ENCODE measurements around the gene GYPC.

GYPC gene

GRCh38 chr2:126717928-126718327, 62.0 kb downstream of the GYPC start:
- Histone ChIP-seq H3K4me3 (ENCODE audit: low read length in 2 of 2) (no peak overlapping the region), H3K27me3 (ENCODE audit: control insufficient read depth in 1 of 2, insufficient read depth in 2 of 2, low read length in 2 of 2) (no peaks in the 10 kb centered on the region), H3K9ac (ENCODE audit: low read length in 2 of 2) (no peak overlapping the region), H3K4me1 (ENCODE audit: control insufficient read depth, insufficient read depth, low read length) (peaks cover 3% of the 10 kb centered on the region), H3K9me3 (ENCODE audit: control insufficient read depth in 2 of 2, low read length in 2 of 2) (no peaks in the 10 kb centered on the region), H3K36me3 (ENCODE audit: control insufficient read depth in 2 of 2, insufficient read depth in 2 of 2, low read length in 2 of 2) (no peaks in the 10 kb centered on the region), H3K27ac (ENCODE audit: low read length) (no peak overlapping the region)

- H3K27me3 ChIP-seq (ENCODE audit: control insufficient read depth in 1 of 2, insufficient read depth in 2 of 2, low read length in 2 of 2): no peaks in the 10 kb centered on the region
Measured at GRCh38 chr2:126719191-126719832, 63.4 kb downstream of the GYPC start.

GRCh38 chr2:126719833-126720351, 63.9 kb downstream of the GYPC start:
- no peak overlapping the region for H3K27ac ChIP-seq (ENCODE audit: low read length)
- peaks cover 3% of the 10 kb centered on the region for H3K4me1 ChIP-seq (ENCODE audit: control insufficient read depth, insufficient read depth, low read length)
- no peaks in the 10 kb centered on the region for H3K36me3 ChIP-seq (ENCODE audit: control insufficient read depth in 2 of 2, insufficient read depth in 2 of 2, low read length in 2 of 2)
- no peak overlapping the region for H3K4me3 ChIP-seq (ENCODE audit: low read length in 2 of 2)
- no peaks in the 10 kb centered on the region for H3K27me3 ChIP-seq (ENCODE audit: control insufficient read depth in 1 of 2, insufficient read depth in 2 of 2, low read length in 2 of 2)
- H3K9me3 ChIP-seq (ENCODE audit: control insufficient read depth in 2 of 2, low read length in 2 of 2): peaks cover 0 to 5% of the 10 kb centered on the region in 2 donors
- H3K9ac ChIP-seq (ENCODE audit: low read length in 2 of 2): no peak overlapping the region

More at GRCh38 chr2:126719191-126719832, 63.4 kb downstream of the GYPC start:
- no peak overlapping the region for H3K4me3 ChIP-seq (ENCODE audit: low read length in 2 of 2)
- H3K9ac ChIP-seq (ENCODE audit: low read length in 2 of 2): no peak overlapping the region
- H3K9me3 ChIP-seq (ENCODE audit: control insufficient read depth in 2 of 2, low read length in 2 of 2): no peaks in the 10 kb centered on the region
- no peak overlapping the region for H3K27ac ChIP-seq (ENCODE audit: low read length)
- peaks cover 3% of the 10 kb centered on the region for H3K4me1 ChIP-seq (ENCODE audit: control insufficient read depth, insufficient read depth, low read length)
- no peaks in the 10 kb centered on the region for H3K36me3 ChIP-seq (ENCODE audit: control insufficient read depth in 2 of 2, insufficient read depth in 2 of 2, low read length in 2 of 2)

GRCh38 chr2:126720638-126721037, 64.7 kb downstream of the GYPC start:
- no peak overlapping the region for H3K27ac ChIP-seq (ENCODE audit: low read length)
- H3K9me3 ChIP-seq (ENCODE audit: control insufficient read depth in 2 of 2, low read length in 2 of 2): peaks cover 0 to 5% of the 10 kb centered on the region in 2 donors
- H3K36me3 ChIP-seq (ENCODE audit: control insufficient read depth in 2 of 2, insufficient read depth in 2 of 2, low read length in 2 of 2): no peaks in the 10 kb centered on the region
- no peak overlapping the region for H3K9ac ChIP-seq (ENCODE audit: low read length in 2 of 2)
- no peaks in the 10 kb centered on the region for H3K27me3 ChIP-seq (ENCODE audit: control insufficient read depth in 1 of 2, insufficient read depth in 2 of 2, low read length in 2 of 2)
- H3K4me3 ChIP-seq (ENCODE audit: low read length in 2 of 2): no peak overlapping the region
- peaks cover 3% of the 10 kb centered on the region for H3K4me1 ChIP-seq (ENCODE audit: control insufficient read depth, insufficient read depth, low read length)

GRCh38 chr2:126722081-126722480, 66.1 kb downstream of the GYPC start:
- Histone ChIP-seq H3K4me3 (ENCODE audit: low read length in 2 of 2) (no peak overlapping the region), H3K27ac (ENCODE audit: low read length) (no peak overlapping the region), H3K9ac (ENCODE audit: low read length in 2 of 2) (no peak overlapping the region), H3K27me3 (ENCODE audit: control insufficient read depth in 1 of 2, insufficient read depth in 2 of 2, low read length in 2 of 2) (no peaks in the 10 kb centered on the region), H3K4me1 (ENCODE audit: control insufficient read depth, insufficient read depth, low read length) (peaks cover 3% of the 10 kb centered on the region), H3K9me3 (ENCODE audit: control insufficient read depth in 2 of 2, low read length in 2 of 2) (peaks cover 0 to 5% of the 10 kb centered on the region in 2 donors), H3K36me3 (ENCODE audit: control insufficient read depth in 2 of 2, insufficient read depth in 2 of 2, low read length in 2 of 2) (no peaks in the 10 kb centered on the region)

GRCh38 chr2:126722546-126722945, 66.6 kb downstream of the GYPC start:
- no peaks in the 10 kb centered on the region for H3K36me3 ChIP-seq (ENCODE audit: control insufficient read depth in 2 of 2, insufficient read depth in 2 of 2, low read length in 2 of 2)
- no peak overlapping the region for H3K9ac ChIP-seq (ENCODE audit: low read length in 2 of 2)
- H3K9me3 ChIP-seq (ENCODE audit: control insufficient read depth in 2 of 2, low read length in 2 of 2): peaks cover 0 to 5% of the 10 kb centered on the region in 2 donors
- H3K4me1 ChIP-seq (ENCODE audit: control insufficient read depth, insufficient read depth, low read length): peaks cover 3% of the 10 kb centered on the region
- H3K27me3 ChIP-seq (ENCODE audit: control insufficient read depth in 1 of 2, insufficient read depth in 2 of 2, low read length in 2 of 2): no peaks in the 10 kb centered on the region
- H3K27ac ChIP-seq (ENCODE audit: low read length): no peak overlapping the region
- no peak overlapping the region for H3K4me3 ChIP-seq (ENCODE audit: low read length in 2 of 2)

GRCh38 chr2:126723281-126723815, 67.4 kb downstream of the GYPC start:
- Histone ChIP-seq H3K36me3 (ENCODE audit: control insufficient read depth in 2 of 2, insufficient read depth in 2 of 2, low read length in 2 of 2) (no peaks in the 10 kb centered on the region), H3K4me1 (ENCODE audit: control insufficient read depth, insufficient read depth, low read length) (peaks cover 3% of the 10 kb centered on the region), H3K4me3 (ENCODE audit: low read length in 2 of 2) (no peak overlapping the region), H3K27ac (ENCODE audit: low read length) (no peak overlapping the region), H3K27me3 (ENCODE audit: control insufficient read depth in 1 of 2, insufficient read depth in 2 of 2, low read length in 2 of 2) (no peaks in the 10 kb centered on the region), H3K9me3 (ENCODE audit: control insufficient read depth in 2 of 2, low read length in 2 of 2) (peaks cover 0 to 5% of the 10 kb centered on the region in 2 donors), H3K9ac (ENCODE audit: low read length in 2 of 2) (no peak overlapping the region)

GRCh38 chr2:126725580-126725979, 69.6 kb downstream of the GYPC start:
- Histone ChIP-seq H3K9me3 (ENCODE audit: control insufficient read depth in 2 of 2, low read length in 2 of 2) (peaks cover 0 to 5% of the 10 kb centered on the region in 2 donors), H3K4me3 (ENCODE audit: low read length in 2 of 2) (no peak overlapping the region), H3K4me1 (ENCODE audit: control insufficient read depth, insufficient read depth, low read length) (peaks cover 3% of the 10 kb centered on the region), H3K27ac (ENCODE audit: low read length) (no peak overlapping the region), H3K27me3 (ENCODE audit: control insufficient read depth in 1 of 2, insufficient read depth in 2 of 2, low read length in 2 of 2) (no peaks in the 10 kb centered on the region), H3K36me3 (ENCODE audit: control insufficient read depth in 2 of 2, insufficient read depth in 2 of 2, low read length in 2 of 2) (no peaks in the 10 kb centered on the region), H3K9ac (ENCODE audit: low read length in 2 of 2) (no peak overlapping the region)

GRCh38 chr2:126729896-126730295, 73.9 kb downstream of the GYPC start:
- H3K27ac ChIP-seq (ENCODE audit: low read length): no peak overlapping the region
- H3K27me3 ChIP-seq (ENCODE audit: control insufficient read depth in 1 of 2, insufficient read depth in 2 of 2, low read length in 2 of 2): no peaks in the 10 kb centered on the region
- H3K9me3 ChIP-seq (ENCODE audit: control insufficient read depth in 2 of 2, low read length in 2 of 2): peaks cover 0 to under 1% of the 10 kb centered on the region in 2 donors
- H3K9ac ChIP-seq (ENCODE audit: low read length in 2 of 2): no peak overlapping the region
- no peaks in the 10 kb centered on the region for H3K36me3 ChIP-seq (ENCODE audit: control insufficient read depth in 2 of 2, insufficient read depth in 2 of 2, low read length in 2 of 2)
- H3K4me1 ChIP-seq (ENCODE audit: control insufficient read depth, insufficient read depth, low read length): no peaks in the 10 kb centered on the region
- H3K4me3 ChIP-seq (ENCODE audit: low read length in 2 of 2): no peak overlapping the region

GRCh38 chr2:126730655-126731054, 74.7 kb downstream of the GYPC start:
- no peaks in the 10 kb centered on the region for H3K4me1 ChIP-seq (ENCODE audit: control insufficient read depth, insufficient read depth, low read length)
- H3K9me3 ChIP-seq (ENCODE audit: control insufficient read depth in 2 of 2, low read length in 2 of 2): no peaks in the 10 kb centered on the region
- H3K36me3 ChIP-seq (ENCODE audit: control insufficient read depth in 2 of 2, insufficient read depth in 2 of 2, low read length in 2 of 2): no peaks in the 10 kb centered on the region
- H3K27ac ChIP-seq (ENCODE audit: low read length): no peak overlapping the region
- no peak overlapping the region for H3K9ac ChIP-seq (ENCODE audit: low read length in 2 of 2)
- no peak overlapping the region for H3K4me3 ChIP-seq (ENCODE audit: low read length in 2 of 2)
- no peaks in the 10 kb centered on the region for H3K27me3 ChIP-seq (ENCODE audit: control insufficient read depth in 1 of 2, insufficient read depth in 2 of 2, low read length in 2 of 2)

GRCh38 chr2:126731353-126731752, 75.4 kb downstream of the GYPC start:
- Histone ChIP-seq H3K9me3 (ENCODE audit: control insufficient read depth in 2 of 2, low read length in 2 of 2) (no peaks in the 10 kb centered on the region), H3K27me3 (ENCODE audit: control insufficient read depth in 1 of 2, insufficient read depth in 2 of 2, low read length in 2 of 2) (no peaks in the 10 kb centered on the region), H3K36me3 (ENCODE audit: control insufficient read depth in 2 of 2, insufficient read depth in 2 of 2, low read length in 2 of 2) (no peaks in the 10 kb centered on the region), H3K27ac (ENCODE audit: low read length) (no peak overlapping the region), H3K4me3 (ENCODE audit: low read length in 2 of 2) (no peak overlapping the region), H3K4me1 (ENCODE audit: control insufficient read depth, insufficient read depth, low read length) (no peaks in the 10 kb centered on the region), H3K9ac (ENCODE audit: low read length in 2 of 2) (no peak overlapping the region)
